D341Med (cell line): ENCODE measurements around the gene CRIM1.

ENCODE experiments used
- DNase-seq: peaks from one replicate; pipeline ENCODE4 v3.0.0; 2012; ENCODE audit warnings: low spot score

The CRIM1 gene

DNA sequence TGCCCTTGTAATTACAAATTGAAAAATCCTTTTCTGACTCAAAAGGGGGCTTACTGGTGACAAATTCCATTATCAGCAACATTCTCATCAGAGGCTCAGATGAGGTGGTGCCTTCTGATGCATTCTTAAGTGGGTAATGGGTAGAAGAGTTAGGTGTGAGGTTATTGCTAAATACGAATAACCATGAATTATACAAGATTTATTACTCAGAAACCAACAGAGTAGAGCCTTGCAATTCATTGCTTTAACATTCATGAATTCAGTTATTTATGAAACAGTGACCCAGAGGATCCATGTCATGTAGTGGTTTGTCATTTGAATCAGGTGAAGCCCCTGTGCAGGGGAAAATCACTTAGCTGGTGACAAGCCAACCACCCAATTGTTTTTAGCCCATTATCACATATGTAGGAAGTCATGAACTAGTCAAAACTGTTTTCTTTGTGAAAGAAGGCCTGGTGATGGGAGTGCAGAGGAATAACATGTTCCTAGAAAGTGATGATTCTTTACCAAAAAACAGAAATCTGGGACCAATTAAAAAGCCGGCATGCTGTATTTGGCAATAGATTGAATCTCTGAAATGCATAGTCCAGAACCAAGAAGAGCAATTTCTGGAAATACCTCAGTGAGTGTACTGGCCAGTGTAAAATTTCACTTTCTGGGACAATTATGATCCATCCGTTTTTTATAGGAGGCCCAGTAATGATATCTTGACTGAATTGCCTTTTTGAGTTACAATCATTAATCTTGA is 70.2 kb downstream of the CRIM1 start:
- DNase-seq, result no peak

DNA sequence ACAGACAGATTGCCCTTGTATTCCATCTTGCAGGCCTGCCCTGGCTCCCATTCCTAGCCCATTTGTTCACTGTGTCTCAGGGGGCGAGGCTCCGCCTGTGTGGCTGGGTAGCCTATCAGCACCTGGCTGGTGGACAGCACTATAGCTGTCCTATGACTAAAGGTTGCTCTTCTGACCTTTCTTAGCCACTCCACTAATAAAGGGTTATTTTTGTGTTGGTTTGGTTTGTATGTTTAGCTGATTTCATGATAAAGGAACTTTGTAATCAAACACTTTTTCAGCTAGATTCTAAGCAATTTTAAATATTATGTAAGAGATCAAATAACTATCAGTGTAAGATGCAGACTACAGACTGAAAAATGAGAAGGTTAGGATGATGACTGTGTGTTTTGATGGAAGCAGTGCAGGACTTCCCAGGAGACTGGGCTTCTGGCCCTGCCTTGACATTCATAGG is 72.2 kb downstream of the CRIM1 start:
- DNase-seq, result no peak

GRCh38 chr2:36430549-36430948 is 75.0 kb downstream of the CRIM1 start:
- DNase-seq, result no peak

DNA sequence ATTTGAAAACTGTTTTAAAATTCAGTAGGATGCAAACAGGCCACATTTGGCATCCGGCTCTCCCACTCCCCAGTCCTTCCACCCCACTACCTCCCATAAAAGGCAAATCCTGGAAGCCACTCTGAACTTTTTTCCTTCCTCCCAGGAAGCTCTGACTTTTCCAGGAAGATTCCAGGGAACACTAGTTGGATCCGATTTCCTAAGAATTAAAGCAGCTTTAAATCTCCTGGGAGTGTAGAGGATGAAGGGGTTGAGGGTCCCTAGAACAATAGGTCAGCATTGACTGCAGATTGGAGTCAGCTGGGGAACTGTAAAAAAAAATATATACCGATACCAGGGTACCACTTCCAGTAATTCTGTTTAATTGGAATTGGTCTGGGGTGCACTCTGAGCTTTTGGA is 76.9 kb downstream of the CRIM1 start:
- no peak for DNase-seq

DNA sequence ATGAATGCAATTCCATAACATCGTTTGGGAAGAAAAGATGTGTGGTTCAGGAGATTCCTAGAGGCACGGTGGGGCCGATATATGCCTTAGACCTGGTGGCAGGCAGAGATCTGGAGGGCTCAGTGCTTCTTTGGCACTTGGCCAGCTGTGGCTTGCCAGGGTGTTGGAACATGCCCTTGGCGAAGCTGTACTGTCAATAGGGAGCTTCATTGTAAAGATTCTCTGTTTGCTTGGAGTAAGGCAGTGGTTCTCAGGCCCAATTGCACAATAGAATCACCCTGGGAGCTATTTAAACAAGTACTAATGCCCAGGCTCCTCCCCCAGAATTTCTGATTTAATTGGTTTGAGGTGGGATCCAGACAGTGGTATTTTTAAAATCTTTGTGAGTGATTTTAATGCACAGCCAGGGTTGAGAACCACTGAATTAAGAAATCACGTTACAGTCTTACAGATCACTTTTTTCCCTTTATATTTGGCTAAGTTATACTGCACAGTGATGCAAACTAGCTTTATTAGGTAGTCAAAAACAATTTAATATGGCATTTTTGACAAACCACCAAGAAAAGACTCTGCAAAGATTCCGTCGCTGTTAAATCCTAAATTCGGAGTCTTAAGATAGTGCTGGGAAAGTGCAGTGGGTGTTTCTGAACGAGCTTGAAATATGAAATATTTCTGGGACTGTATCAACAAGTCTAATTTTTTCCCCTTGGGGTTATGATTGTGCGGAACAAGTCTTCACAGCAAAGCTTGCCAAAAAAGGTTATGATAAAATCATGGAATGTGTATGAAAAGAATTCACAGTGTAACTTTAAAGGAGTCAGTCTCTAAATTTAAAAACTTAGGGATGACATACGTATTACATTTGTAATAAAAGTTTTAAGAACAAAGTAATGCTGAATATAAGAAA is 78.0 kb downstream of the CRIM1 start:
- DNase-seq, result no peak

DNA sequence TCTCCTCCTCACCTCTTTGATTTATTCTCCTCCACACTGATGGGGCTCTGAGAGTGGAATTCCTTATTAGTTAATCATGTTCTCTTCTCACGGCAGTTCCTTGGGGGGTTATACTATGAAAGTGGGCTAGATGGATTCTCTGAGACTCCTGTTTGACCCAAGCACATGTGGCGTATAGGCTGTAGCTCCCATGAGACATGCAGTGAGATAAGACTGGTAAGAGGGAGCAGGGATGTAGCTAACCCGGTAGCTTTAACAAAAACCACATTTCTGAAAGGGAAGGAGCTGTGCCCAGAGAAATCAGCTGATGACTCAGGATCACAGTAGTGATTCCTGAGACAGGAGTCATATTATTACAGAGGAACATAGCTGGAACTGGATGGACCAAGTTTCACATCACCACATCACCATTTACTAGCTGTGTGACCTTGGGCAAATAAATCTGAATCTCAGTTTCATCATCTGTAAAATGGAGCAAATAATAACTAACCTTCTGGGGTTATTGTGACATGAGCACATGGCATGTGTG is 82.9 kb downstream of the CRIM1 start:
- no peak for DNase-seq

- DNase-seq, result no peak
Observed at GRCh38 chr2:36439084-36439483, 83.5 kb downstream of the CRIM1 start.

GRCh38 chr2:36441065-36441625 is 85.6 kb downstream of the CRIM1 start:
- no peak for DNase-seq

DNA sequence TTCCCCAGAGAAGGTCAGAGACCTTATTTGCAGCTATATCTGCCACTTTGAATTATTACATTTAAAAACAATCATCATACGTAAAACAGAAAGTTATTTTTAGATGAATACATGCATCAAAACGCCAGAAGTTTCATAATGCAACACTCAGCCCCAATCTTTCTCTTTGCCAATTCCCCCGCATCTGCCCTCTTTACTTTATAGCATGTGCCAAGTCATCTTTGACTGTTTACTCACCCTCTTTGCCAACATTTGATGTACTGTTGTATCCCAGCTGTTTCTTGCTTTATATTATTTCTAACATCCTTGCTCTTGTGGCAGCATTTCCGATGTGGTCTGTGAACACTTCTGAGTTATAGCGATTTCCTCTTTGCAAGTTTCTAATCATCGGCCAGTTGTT is 86.2 kb downstream of the CRIM1 start:
- no peak for DNase-seq

- DNase-seq, result no peak
Observed at GRCh38 chr2:36444216-36444936, 88.8 kb downstream of the CRIM1 start.

- no peak for DNase-seq
Observed at GRCh38 chr2:36445185-36445866, 89.7 kb downstream of the CRIM1 start.

DNA sequence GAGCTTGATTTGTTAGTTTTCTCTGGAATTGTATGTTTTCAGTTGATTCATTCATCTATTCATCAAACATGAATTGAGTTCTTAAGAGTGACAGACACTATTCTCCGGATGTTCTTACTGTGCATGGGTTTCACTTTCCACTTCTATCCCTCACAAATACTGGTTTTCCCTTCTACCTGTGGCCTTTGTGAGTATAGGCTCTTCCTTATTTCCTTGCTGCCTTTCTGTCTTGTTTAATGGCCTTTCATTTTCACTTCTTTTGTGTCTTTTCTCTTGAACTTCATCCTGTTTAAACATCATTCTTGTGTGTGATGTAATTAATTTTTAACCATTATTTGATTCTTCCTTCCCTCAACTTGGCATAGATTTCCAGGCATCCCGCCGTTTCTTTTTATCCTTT is 90.7 kb downstream of the CRIM1 start:
- no peak for DNase-seq

DNA sequence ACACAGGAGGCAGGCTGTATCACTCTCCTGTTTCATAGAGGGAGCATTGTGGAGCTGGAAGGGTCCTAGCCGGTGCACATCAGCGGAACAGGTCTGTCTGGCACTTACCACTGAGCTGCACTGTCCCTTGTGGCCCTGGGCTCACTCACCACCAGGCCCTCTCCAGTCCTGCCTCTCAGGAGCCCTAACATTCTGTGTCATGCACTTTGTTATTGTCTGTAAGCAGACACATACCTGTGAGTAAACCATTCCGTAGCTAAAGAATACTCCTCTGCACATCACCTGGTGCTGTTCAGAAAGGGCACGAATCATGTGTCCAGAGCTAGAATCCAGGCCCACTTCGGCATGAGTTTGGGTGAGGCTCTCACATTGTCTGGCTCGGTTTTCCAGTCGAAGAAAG is 93.6 kb downstream of the CRIM1 start:
- DNase-seq, result no peak

GRCh38 chr2:36449943-36450392 is 94.4 kb downstream of the CRIM1 start:
- DNase-seq, result no peak

DNA sequence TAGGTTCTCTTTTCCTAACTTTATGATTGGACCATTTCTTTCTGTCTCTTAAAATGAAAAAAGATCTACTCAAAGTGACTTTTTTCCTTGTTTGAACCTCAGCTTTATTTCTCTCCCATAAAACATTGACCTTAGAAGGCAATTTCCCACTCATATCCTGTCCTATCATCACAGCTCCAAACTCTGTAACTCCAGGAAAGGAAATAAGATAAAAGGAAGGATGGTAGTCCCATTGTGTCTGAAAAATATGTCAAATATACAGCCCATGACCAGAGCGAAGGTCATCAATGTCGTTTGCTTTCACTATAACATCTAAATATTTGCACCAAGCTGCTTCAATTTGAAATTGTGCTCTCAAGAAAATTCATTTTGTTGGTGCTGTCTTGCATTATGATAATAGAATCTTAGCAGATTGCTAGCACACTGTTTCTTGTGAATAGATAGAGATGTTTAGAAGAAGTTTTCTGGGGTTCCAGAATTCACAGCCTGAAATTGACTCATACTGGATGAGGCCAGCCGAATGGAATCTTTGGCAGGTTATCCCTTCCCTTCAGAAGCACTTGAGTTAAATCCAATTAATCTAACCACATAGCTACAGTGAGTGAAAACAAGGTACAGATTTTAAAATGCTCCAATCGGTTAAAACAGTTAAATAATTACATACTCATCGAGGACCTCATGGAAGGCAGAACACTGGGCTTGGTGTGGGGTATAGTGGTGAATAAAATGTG is 95.1 kb downstream of the CRIM1 start:
- no peak for DNase-seq

DNA sequence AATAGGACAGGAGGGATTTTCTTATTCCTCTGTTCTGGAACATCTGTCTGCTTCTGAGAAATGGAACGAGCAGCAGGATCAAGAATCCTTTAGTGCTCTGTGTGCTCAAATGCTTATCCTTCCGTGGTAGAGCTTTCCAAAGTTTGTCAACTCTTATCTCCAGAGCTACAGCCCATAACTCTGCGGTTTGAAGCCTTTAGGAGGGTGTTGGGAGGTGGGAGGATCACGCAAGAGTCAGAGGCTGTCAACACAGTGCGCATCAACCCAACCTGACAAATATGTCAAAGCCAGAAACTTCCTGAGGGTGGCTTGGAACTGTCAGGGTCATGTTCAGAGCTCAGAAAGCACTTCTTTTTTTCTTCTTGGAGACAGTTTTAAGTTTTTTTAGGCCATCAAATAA is 95.9 kb downstream of the CRIM1 start:
- DNase-seq, result no peak

DNA sequence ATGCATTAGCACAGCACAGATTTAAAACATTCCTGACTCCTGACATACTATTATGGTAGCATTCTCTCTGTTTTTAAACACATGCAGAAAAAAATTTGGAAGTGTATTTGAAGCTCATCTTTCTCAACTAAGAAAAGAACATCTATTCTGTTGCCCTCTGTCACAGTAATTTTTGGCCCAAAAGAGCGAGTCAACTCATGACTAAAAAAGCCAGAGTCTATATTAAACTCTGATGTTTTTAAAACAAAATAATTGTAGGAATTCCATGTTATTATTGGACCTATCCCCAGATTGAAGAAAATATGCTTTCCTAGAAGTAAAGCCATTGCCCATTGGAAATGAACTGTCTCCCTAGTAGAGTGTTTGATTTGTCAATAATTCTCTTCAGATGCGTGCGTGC is 96.7 kb downstream of the CRIM1 start:
- DNase-seq, result no peak

DNA sequence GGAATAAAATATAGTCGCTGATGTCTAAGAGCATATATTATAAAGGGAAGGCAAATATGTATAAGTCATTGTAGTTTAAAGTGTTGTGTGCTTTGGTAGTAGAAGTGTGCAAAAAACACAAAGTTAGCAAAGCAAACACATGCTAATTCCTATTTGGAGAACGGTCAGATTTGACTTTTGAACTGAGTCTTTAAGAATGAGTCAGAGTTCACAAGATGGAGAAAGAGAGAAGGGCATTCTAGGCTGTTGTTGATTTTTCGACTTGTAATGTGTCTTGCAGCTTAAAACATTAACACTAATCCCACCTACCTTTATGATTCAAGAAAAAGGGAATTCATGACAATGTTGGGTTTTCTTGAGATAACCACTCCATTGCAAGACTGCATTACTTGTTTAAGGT is 98.1 kb downstream of the CRIM1 start:
- no peak for DNase-seq

DNA sequence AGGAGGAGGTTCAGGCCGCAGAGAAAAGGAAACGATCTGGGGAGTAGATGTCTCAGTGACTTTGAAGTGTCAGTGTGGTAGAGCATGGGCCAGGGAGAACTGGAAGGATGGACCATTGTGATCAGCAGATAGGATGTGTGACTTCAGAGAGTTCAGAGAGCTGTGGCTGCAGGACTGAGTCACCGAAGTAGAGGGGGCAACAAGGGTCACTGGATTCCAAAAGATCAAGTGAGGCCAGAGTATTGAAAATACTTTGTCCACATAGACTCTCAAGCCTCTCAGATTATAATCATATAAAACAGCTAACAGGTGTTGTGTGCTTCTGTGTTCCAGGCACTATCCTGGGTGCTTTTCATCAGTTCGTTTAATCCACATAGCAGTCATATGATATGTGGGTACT is 99.4 kb downstream of the CRIM1 start:
- DNase-seq, result no peak

GRCh38 chr2:36455788-36456187 is 100.2 kb downstream of the CRIM1 start:
- no peak for DNase-seq
